HepG2 (cell line): ENCODE measurements around the gene WWC2. TPM values are rescaled to one million over a fixed set of nuclear protein-coding genes. Genes with fewer than 3 reads are reported as not detected.

Experiments
- ATAC-seq: fragments of 200-7000 bp; cut with Tn5 transposase; 3 replicates; pipeline ENCODE4 v1.9.1; 2020; ENCODE audit warnings: mild to moderate bottlenecking, moderate library complexity
- BruUV-seq: library from RNA; stranded (reverse); fragments of 400-500 nt; replicated peaks from 2 replicates; lab custom pipeline; 2021; lab: Mats Ljungman, UMichigan
- CTCF ChIA-PET: fragments of 300-600 bp; formaldehyde crosslinking; extraction: SDS; loops from one replicate; lab custom pipeline; 2021; ENCODE audit warnings: low total read pairs, inconsistent platforms, low intra/inter-chr PET ratio; lab: Yijun Ruan, JAX
- POLR2A ChIA-PET: fragments of 350-600 bp; sonication (Branson Sonifier 250); formaldehyde crosslinking; loops from one replicate; lab custom pipeline; 2020; ENCODE audit warnings: antibody characterized with exemption, inconsistent platforms; lab: Yijun Ruan, JAX
- DNase-seq: peaks from one replicate; pipeline ENCODE4 v3.0.0-alpha.2; 2015; ENCODE audit warnings: low spot score
- FAIRE-seq: peaks from 3 replicates; lab custom pipeline; 2011; peaks lifted over from hg19 to GRCh38; lab: Jason Lieb, UNC
- H2AFZ ChIP-seq: one replicate; pipeline ENCODE4 v1.6.1; 2011; ENCODE audit warnings: low read length, inconsistent platforms
- H3K27ac ChIP-seq: fragments of 300-600 bp; 3 replicates; pipeline ENCODE4 v1.8.0; 2011; ENCODE audit warnings: mixed run types, mild to moderate bottlenecking, mixed read lengths, low read length, inconsistent platforms; ENCODE audit not compliant: insufficient read depth; ENCODE audit errors: extremely low read length
- H3K27me3 ChIP-seq, 2 experiments: fragments of 200-600 bp in 1 of 2; 2 replicates in 1 of 2; 3 replicates in 1 of 2; pipeline versions ENCODE4 v1.6.0 to v1.8.0; 2011; ENCODE audit warnings: low read length in 2 of 2, mild to moderate bottlenecking in 2 of 2, moderate library complexity in 2 of 2, inconsistent platforms in 1 of 2; ENCODE audit not compliant: insufficient read depth in 2 of 2, control insufficient read depth in 1 of 2
- H3K36me3 ChIP-seq, 2 experiments: fragments of 200-600 bp in 1 of 2; replicated peaks in 1 of 2; 2 replicates in 1 of 2; 3 replicates in 1 of 2; pipeline versions ENCODE4 v1.5.1 to v1.8.0; 2011; ENCODE audit warnings: low read length in 2 of 2, inconsistent platforms in 1 of 2; ENCODE audit not compliant: insufficient read depth in 2 of 2, control insufficient read depth in 1 of 2
- H3K4me1 ChIP-seq: 2 replicates; pipeline ENCODE4 v1.5.1; 2012; ENCODE audit warnings: low read length, inconsistent platforms; ENCODE audit not compliant: insufficient read depth
- H3K4me2 ChIP-seq: 2 replicates; pipeline ENCODE4 v1.6.0; 2011; ENCODE audit warnings: low read depth, low read length, inconsistent platforms
- H3K4me3 ChIP-seq, 3 experiments: fragments of 200-600 bp in 1 of 3; sonication (generic), shearing (Covaris generic) in 1 of 3; replicated peaks in 1 of 3; 2 replicates each; pipeline ENCODE4 v1.5.1; 2011 to 2016; ENCODE audit warnings: low read length in 3 of 3, inconsistent platforms in 2 of 3, low read depth in 2 of 3, mild to moderate bottlenecking in 2 of 3, control low read depth in 1 of 3, mixed read lengths in 1 of 3; ENCODE audit not compliant: insufficient read depth in 1 of 3
- H3K79me2 ChIP-seq: one replicate; pipeline ENCODE4 v1.6.1; 2011; ENCODE audit warnings: low read length, inconsistent platforms; ENCODE audit not compliant: insufficient read depth
- H3K9ac ChIP-seq: 2 replicates; pipeline ENCODE4 v1.6.0; 2011; ENCODE audit warnings: mild to moderate bottlenecking, low read depth, low read length, inconsistent platforms; ENCODE audit not compliant: insufficient read depth
- H3K9me3 ChIP-seq: 2 replicates; pipeline ENCODE4 v1.5.1; 2012; ENCODE audit warnings: mild to moderate bottlenecking, low read length
- H4K20me1 ChIP-seq: 2 replicates; pipeline ENCODE4 v1.6.0; 2011; ENCODE audit warnings: inconsistent platforms, mild to moderate bottlenecking, low read length, moderate library complexity; ENCODE audit not compliant: insufficient read depth
- E2F2 ChIP-seq: sonication (generic); formaldehyde crosslinking; IDR thresholded peaks from 2 replicates; pipeline ENCODE4 v1.4.0; 2020; ENCODE audit warnings: missing genetic modification reagents, borderline replicate concordance
- FOXA3 ChIP-seq: IDR thresholded peaks from 2 replicates; pipeline ENCODE4 v1.6.1; 2016; ENCODE audit warnings: missing genetic modification reagents, missing compliant biosample characterization
- FOXO4 ChIP-seq: sonication (generic); formaldehyde crosslinking; conservative IDR thresholded peaks from 2 replicates; pipeline ENCODE4 v1.8.1; 2023; ENCODE audit warnings: missing genetic modification reagents
- FOXP1 ChIP-seq, 2 experiments: fragments of 450-650 bp in 1 of 2; IDR thresholded peaks; 2 replicates each; pipeline ENCODE4 v1.6.1; 2017 to 2018; ENCODE audit warnings: antibody characterized with exemption in 1 of 2
- HOXA9 ChIP-seq: sonication (generic); formaldehyde crosslinking; IDR thresholded peaks from 2 replicates; pipeline ENCODE4 v1.8.1; 2022; ENCODE audit warnings: missing genetic modification reagents, mild to moderate bottlenecking, moderate library complexity, borderline replicate concordance
- SOX5 ChIP-seq: IDR thresholded peaks from 2 replicates; pipeline ENCODE4 v1.6.1; 2016; ENCODE audit warnings: borderline replicate concordance
- TEAD3 ChIP-seq: optimal IDR thresholded peaks from 2 replicates; pipeline ENCODE3; 2016; ENCODE audit warnings: borderline replicate concordance
- ZNF687 ChIP-seq: sonication (generic); formaldehyde crosslinking; IDR thresholded peaks from 2 replicates; pipeline ENCODE4 v1.5.1; 2020; ENCODE audit warnings: mild to moderate bottlenecking, missing genetic modification reagents, moderate library complexity
- WGBS: methylation state at CpG from one replicate; pipeline ENCODE4 v1.1.6; 2017; ENCODE audit warnings: low lambda C conversion rate; 5-methylcytosine and 5-hydroxymethylcytosine counted together
- in situ Hi-C: cut with HindIII; loops from 2 replicates; pipeline ENCODE4 v1.10.0; 2017; ENCODE audit warnings: low pct_unique_long_range_greater_than_20kb; ENCODE audit not compliant: extremely low pct_ligation_motif_present
- intact Hi-C: fragments of 100-400 bp; cut with micrococcal nuclease; formaldehyde crosslinking; loops from one replicate; pipeline ENCODE4 v1.10.0; 2022; ENCODE audit not compliant: unreplicated experiment
- polyA plus RNA-seq, 8 experiments: library from polyadenylated mRNA; depleted of rRNA in 3 of 8; stranded (reverse) in 7 of 8; unstranded in 1 of 8; fragments of >200 nt; fragmentation: Illumina TruSeq in 4 of 8; extraction: Trizol in 4 of 8; gene quantifications; 2 replicates each; pipeline versions ENCODE4 v1.2.1 to v1.2.3, GENCODE V29; 2011 to 2016; ENCODE audit warnings: low read depth in 4 of 8, missing spikeins in 1 of 8, mixed read lengths in 1 of 8; ENCODE audit not compliant: insufficient read depth in 1 of 8
- total RNA-seq, 5 experiments: library from RNA; depleted of rRNA; stranded (reverse); fragments of >200 nt; fragmentation: Illumina TruSeq; extraction: Trizol; gene quantifications; 2 replicates each; pipeline ENCODE4 v1.2.3, GENCODE V29; 2016; ENCODE audit warnings: low read depth in 1 of 5

Gene WWC2
- total and polyA plus RNA-seq, 2 of the 13 experiments (the other 11 are each of a cell fraction or from before 2014, with no cell fraction given) = 40.0 to 50.1 TPM

GRCh38 chr4:183327827-183328226 is 228.8 kb downstream of the WWC2 start (continued):
- TF ChIP-seq ZNF687 (CRISPR knock-in tag) (no peak), HOXA9 (CRISPR knock-in tag) (no peak)

- H3K9ac ChIP-seq = no peak overlapping the region
- DNase-seq (peak; percentile 65), ATAC-seq (peak; percentile 39), FAIRE-seq (no peak)
- H3K9me3 ChIP-seq = no peaks in the 10 kb centered on the region
- 33% methylated on average over 7 of the region's 7 CpGs for WGBS
- no peaks in the 10 kb centered on the region for H4K20me1 ChIP-seq
- no peaks in the 10 kb centered on the region for H3K79me2 ChIP-seq
- ChIA-PET POLR2A (no interaction called here), CTCF (no interaction called here)
- no peaks in the 10 kb centered on the region; a peak in 1 of 5 replicates for H3K27me3 ChIP-seq
- no peak overlapping the region for H3K4me3 ChIP-seq
- no peaks in the 10 kb centered on the region for H3K36me3 ChIP-seq
- intact Hi-C loops (no loop called here), in situ Hi-C loops (no loop called here)
- no TSS peak for BruUV-seq
- H3K4me2 ChIP-seq = peak overlapping the region; percentile 34; the same call in 1 of the 2 replicates
- H3K4me1 ChIP-seq = peaks cover 34% of the 10 kb centered on the region
- no peak overlapping the region for H3K27ac ChIP-seq
- H2AFZ ChIP-seq = no peak overlapping the region
- no peak for TF ChIP-seq FOXO4 (CRISPR knock-in tag)
- TF ChIP-seq TEAD3 (CRISPR knock-in tag) = peak; percentile 65
- TF ChIP-seq FOXP1 (IDR thresholded peaks at IDR 0.05) = no peak
- no peak for TF ChIP-seq FOXP1 (CRISPR knock-in tag; IDR thresholded peaks at IDR 0.05)
- TF ChIP-seq FOXA3 (CRISPR knock-in tag) = peak; percentile 33; the same call in 1 of the 2 replicates
- no peak for TF ChIP-seq E2F2 (CRISPR knock-in tag)
- 0 out of 2 replicates have a peak, but pooled peaks have one; percentile 11 for TF ChIP-seq SOX5 (CRISPR knock-in tag)
Measured at GRCh38 chr4:183328832-183329231, 229.8 kb downstream of the WWC2 start.
